GM23248 (cell line): Measurements from ENCODE around the gene TM9SF3. TPM values are rescaled to one million over a fixed set of nuclear protein-coding genes. Genes with fewer than 3 reads are reported as not detected.
A peak's percentile ranks its signal among the peaks of the same experiment; 100 is the strongest.

Experiments used
- DNase-seq: peaks from one replicate; pipeline ENCODE4 v3.0.0-alpha.2; 2015
- H2AFZ ChIP-seq: fragments of 200-600 bp; sonication (generic); 2 replicates; pipeline ENCODE4 v1.6.1; 2016; ENCODE audit warnings: antibody characterized with exemption
- H3F3A ChIP-seq: fragments of 200-600 bp; sonication (generic); 2 replicates; pipeline ENCODE4 v1.6.1; 2016; ENCODE audit warnings: mild to moderate bottlenecking, antibody characterized with exemption, mixed run types; ENCODE audit not compliant: insufficient read depth
- H3K27ac ChIP-seq: fragments of 200-600 bp; sonication (generic); 2 replicates; pipeline ENCODE4 v1.5.1; 2016; ENCODE audit warnings: mild to moderate bottlenecking
- H3K27me3 ChIP-seq: fragments of 200-600 bp; sonication (generic); replicated peaks from 2 replicates; pipeline ENCODE4 v1.6.1; 2016; ENCODE audit warnings: mild to moderate bottlenecking; ENCODE audit not compliant: insufficient read depth
- H3K36me3 ChIP-seq: fragments of 200-600 bp; sonication (generic); 2 replicates; pipeline ENCODE4 v1.6.1; 2016; ENCODE audit warnings: low read depth, mild to moderate bottlenecking
- H3K4me1 ChIP-seq: fragments of 200-600 bp; sonication (generic); 2 replicates; pipeline ENCODE4 v1.6.1; 2016; ENCODE audit warnings: mild to moderate bottlenecking; ENCODE audit not compliant: insufficient read depth
- H3K4me2 ChIP-seq: fragments of 200-600 bp; sonication (generic); one replicate; pipeline ENCODE4 v1.6.1; 2016; ENCODE audit warnings: mild to moderate bottlenecking; ENCODE audit not compliant: unreplicated experiment
- H3K4me3 ChIP-seq: fragments of 200-600 bp; sonication (generic); 2 replicates; pipeline ENCODE4 v1.5.1; 2016; ENCODE audit warnings: mild to moderate bottlenecking
- H3K79me2 ChIP-seq: fragments of 200-600 bp; sonication (generic); 2 replicates; pipeline ENCODE4 v1.6.1; 2016; ENCODE audit warnings: mild to moderate bottlenecking; ENCODE audit not compliant: insufficient read depth
- H3K9ac ChIP-seq: fragments of 200-600 bp; sonication (generic); 2 replicates; pipeline ENCODE4 v1.6.1; 2016; ENCODE audit warnings: mild to moderate bottlenecking
- H3K9me2 ChIP-seq: fragments of 200-600 bp; sonication (generic); 2 replicates; pipeline ENCODE4 v1.6.1; 2016; ENCODE audit warnings: mixed run types, mild to moderate bottlenecking, moderate library complexity; ENCODE audit not compliant: insufficient read depth
- H3K9me3 ChIP-seq: fragments of 200-600 bp; sonication (generic); one replicate; pipeline ENCODE4 v1.6.1; 2017; ENCODE audit warnings: low read depth
- H4K20me1 ChIP-seq: fragments of 200-600 bp; sonication (generic); 2 replicates; pipeline ENCODE4 v1.6.0; 2016; ENCODE audit not compliant: insufficient read depth
- EZH2 ChIP-seq: fragments of 200-600 bp; sonication (generic); IDR thresholded peaks from 2 replicates; pipeline ENCODE4 v1.6.1; 2018; ENCODE audit warnings: antibody characterized with exemption, mild to moderate bottlenecking; ENCODE audit not compliant: insufficient read depth, poor library complexity, severe bottlenecking
- EZH2phosphoT487 ChIP-seq: fragments of 200-600 bp; sonication (generic); IDR thresholded peaks from 2 replicates; pipeline ENCODE4 v1.6.1; 2018; ENCODE audit warnings: antibody characterized with exemption, moderate library complexity, mild to moderate bottlenecking, low read depth; ENCODE audit not compliant: insufficient read depth
- WGBS, 2 experiments: methylation state at CpG; one replicate each; pipeline ENCODE4 v1.1.6; 2015 to 2017; ENCODE audit warnings: low lambda C conversion rate in 2 of 2, low coverage in 1 of 2; ENCODE audit errors: missing lambda C conversion rate in 2 of 2; 5-methylcytosine and 5-hydroxymethylcytosine counted together
- in situ Hi-C: fragments of 300-500 bp; cut with MboI; formaldehyde crosslinking; loops from 2 replicates; pipeline ENCODE4 v1.15.0; 2020
- polyA plus RNA-seq: library from polyadenylated mRNA; unstranded; fragments of >200 nt; fragmentation: Nextera tagmentation; extraction: Ambion mirVana; gene quantifications from 2 replicates; pipeline ENCODE4 v1.2.1, GENCODE V29; 2016
- total RNA-seq: library from RNA; depleted of rRNA; stranded (reverse); fragments of >200 nt; shearing (Covaris generic); gene quantifications from 2 replicates; pipeline ENCODE4 v1.2.3, GENCODE V29; 2014

The TM9SF3 gene
- total and polyA plus RNA-seq, 2 experiments from 2014 or later, result 130 to 175 TPM

- Histone ChIP-seq H3K36me3 (no peaks in the 10 kb centered on the region), H3K4me2 (no peak overlapping the region), H3K9me3 (no peaks in the 10 kb centered on the region), H3K4me1 (no peaks in the 10 kb centered on the region), H3F3A (peaks cover 7% of the 10 kb centered on the region), H3K27me3 (0 out of 2 replicates have a peak, but pooled peaks cover 1% of the 10 kb centered on the region), H3K9ac (no peak overlapping the region), H2AFZ (no peak overlapping the region), H3K9me2 (no peaks in the 10 kb centered on the region), H3K79me2 (no peaks in the 10 kb centered on the region), H3K4me3 (no peak overlapping the region), H4K20me1 (no peaks in the 10 kb centered on the region), H3K27ac (no peak overlapping the region)
- DNase-seq, result no peak
- in situ Hi-C loops, result no loop called here
- 76 to 79% methylated on average over 11 of the region's 11 CpGs for WGBS, 2 experiments
- no peak for TF ChIP-seq EZH2
- TF ChIP-seq EZH2phosphoT487, result no peak
These were observed 32.3 kb upstream of the TM9SF3 start for GRCh38 chr10:96619120-96619519.

DNA sequence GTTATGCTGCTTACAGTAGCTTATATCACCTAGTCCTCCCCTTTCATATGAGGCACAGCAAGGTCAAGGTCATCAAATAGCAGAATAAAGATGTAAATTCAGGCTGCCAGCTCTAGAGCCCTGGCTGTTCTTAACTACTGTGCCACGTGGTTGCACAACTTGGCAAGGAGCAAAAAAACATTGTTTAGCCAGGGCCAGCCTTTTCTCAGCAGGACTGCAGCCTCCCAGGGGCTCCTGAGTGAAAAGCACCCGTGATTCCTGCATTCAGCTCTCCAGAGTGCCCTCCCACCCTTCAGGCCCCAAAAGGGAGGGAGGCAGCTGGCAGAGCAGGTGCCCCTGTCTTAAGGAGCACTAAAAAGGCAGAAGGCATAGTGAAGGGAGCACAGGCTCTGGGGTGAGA lies 31.8 kb upstream of the TM9SF3 start:
- DNase-seq, result peak; percentile 44

GRCh38 chr10:96616961-96617360 lies 30.1 kb upstream of the TM9SF3 start:
- Histone ChIP-seq H3K9ac (no peak overlapping the region), H3K36me3 (no peaks in the 10 kb centered on the region), H4K20me1 (no peaks in the 10 kb centered on the region), H3K27me3 (no peaks in the 10 kb centered on the region), H3K9me2 (no peaks in the 10 kb centered on the region), H3K79me2 (no peaks in the 10 kb centered on the region), H3F3A (peaks cover 7% of the 10 kb centered on the region), H3K27ac (no peak overlapping the region), H3K9me3 (no peaks in the 10 kb centered on the region), H2AFZ (no peak overlapping the region), H3K4me1 (no peaks in the 10 kb centered on the region), H3K4me3 (no peak overlapping the region), H3K4me2 (no peak overlapping the region)
- in situ Hi-C loops, result no loop called here
- 63 to 72% methylated on average over 4 of the region's 4 CpGs for WGBS, 2 experiments
- TF ChIP-seq EZH2phosphoT487, result no peak
- TF ChIP-seq EZH2, result no peak
- no peak for DNase-seq

More for the DNA sequence above, 31.8 kb upstream of the TM9SF3 start:
- Histone ChIP-seq H3K9me2 (no peaks in the 10 kb centered on the region), H3K9me3 (no peaks in the 10 kb centered on the region), H3K4me1 (no peaks in the 10 kb centered on the region), H3F3A (peaks cover 7% of the 10 kb centered on the region), H4K20me1 (no peaks in the 10 kb centered on the region), H3K4me3 (no peak overlapping the region), H3K9ac (no peak overlapping the region), H3K4me2 (no peak overlapping the region), H3K36me3 (no peaks in the 10 kb centered on the region), H3K27me3 (no peaks in the 10 kb centered on the region), H3K79me2 (no peaks in the 10 kb centered on the region), H2AFZ (no peak overlapping the region), H3K27ac (no peak overlapping the region)
- in situ Hi-C loops, result no loop called here
- 9 to 10% methylated on average over 2 of the region's 2 CpGs for WGBS, 2 experiments
- TF ChIP-seq EZH2phosphoT487, result no peak
- TF ChIP-seq EZH2, result no peak

DNA sequence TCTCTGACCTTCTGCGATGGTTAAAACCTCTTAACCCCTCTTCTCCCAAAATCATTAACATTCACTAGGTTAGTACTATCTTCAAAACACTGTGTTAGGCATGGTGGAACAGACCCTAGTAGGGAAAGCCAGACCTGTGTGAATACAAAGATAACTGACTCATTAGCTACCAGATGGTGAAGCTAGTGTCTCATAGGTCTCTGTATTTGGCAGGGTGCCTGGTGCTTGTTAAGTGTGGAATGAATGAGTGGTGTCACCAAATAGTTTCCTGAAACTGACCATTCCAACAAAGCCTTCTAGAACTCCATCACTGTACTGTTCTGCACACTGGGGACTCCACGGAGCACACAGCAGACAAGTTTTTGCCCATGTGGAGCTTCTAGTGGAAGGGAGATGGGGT lies 27.7 kb upstream of the TM9SF3 start:
- TF ChIP-seq EZH2phosphoT487, result no peak
- TF ChIP-seq EZH2, result no peak
- in situ Hi-C loops, result no loop called here
- H3K79me2 ChIP-seq, result no peaks in the 10 kb centered on the region
- no peaks in the 10 kb centered on the region for H3K36me3 ChIP-seq
- no peaks in the 10 kb centered on the region for H3K27me3 ChIP-seq
- H3K4me2 ChIP-seq, result no peak overlapping the region
- no peaks in the 10 kb centered on the region for H3K9me3 ChIP-seq
- H3K4me3 ChIP-seq, result no peak overlapping the region
- H4K20me1 ChIP-seq, result no peaks in the 10 kb centered on the region
- H3K4me1 ChIP-seq, result no peaks in the 10 kb centered on the region
- H3K27ac ChIP-seq, result no peak overlapping the region
- no peak overlapping the region for H3K9ac ChIP-seq
- DNase-seq, result peak; percentile 91
- H2AFZ ChIP-seq, result no peak overlapping the region
- H3F3A ChIP-seq, result peaks cover 7% of the 10 kb centered on the region
- WGBS, 2 experiments, result 61 to 77% methylated on average over 2 of the region's 2 CpGs
- no peaks in the 10 kb centered on the region for H3K9me2 ChIP-seq

- Histone ChIP-seq H3K36me3 (no peaks in the 10 kb centered on the region), H3K9ac (no peak overlapping the region), H2AFZ (no peak overlapping the region), H3K27me3 (peaks cover 6% of the 10 kb centered on the region; the same call in 1 of the 2 replicates), H3K4me2 (no peak overlapping the region), H3K27ac (no peak overlapping the region), H3K9me3 (no peaks in the 10 kb centered on the region), H3K4me3 (no peak overlapping the region), H3F3A (peaks cover 7% of the 10 kb centered on the region), H3K4me1 (no peaks in the 10 kb centered on the region), H3K9me2 (no peaks in the 10 kb centered on the region), H3K79me2 (no peaks in the 10 kb centered on the region), H4K20me1 (no peaks in the 10 kb centered on the region)
- DNase-seq, result peak; percentile 51
- 86 to 93% methylated on average over 3 of the region's 3 CpGs for WGBS, 2 experiments
- TF ChIP-seq EZH2, result no peak
- in situ Hi-C loops, result no loop called here
These were observed 26.8 kb upstream of the TM9SF3 start for GRCh38 chr10:96613576-96613975.
